GM21423 (cell line): ENCODE measurements around the gene CCDC148.

ENCODE experiments used
- ATAC-seq: cut with Tn5 transposase; IDR thresholded peaks from one replicate; pipeline ENCODE4 v1.9.1; 2021; ENCODE audit warnings: mild to moderate bottlenecking, moderate library complexity; ENCODE audit not compliant: unreplicated experiment

Gene CCDC148

GRCh38 chr2:158305501-158305900, 151.1 kb downstream of the CCDC148 start:
- ATAC-seq = no peak

GRCh38 chr2:158300394-158300793, 156.2 kb downstream of the CCDC148 start:
- ATAC-seq = no peak

GRCh38 chr2:158297606-158298005, 158.9 kb downstream of the CCDC148 start:
- ATAC-seq = no peak

- no peak for ATAC-seq
Measured at GRCh38 chr2:158297120-158297519, 159.4 kb downstream of the CCDC148 start.

GRCh38 chr2:158293722-158294121, 162.8 kb downstream of the CCDC148 start:
- ATAC-seq = no peak

- no peak for ATAC-seq
Measured at GRCh38 chr2:158291544-158292180, 164.9 kb downstream of the CCDC148 start.

GRCh38 chr2:158290225-158290624, 166.3 kb downstream of the CCDC148 start:
- ATAC-seq = no peak

- ATAC-seq = no peak
Measured at GRCh38 chr2:158276619-158277471, 179.7 kb downstream of the CCDC148 start.

GRCh38 chr2:158273791-158274190, 182.8 kb downstream of the CCDC148 start:
- no peak for ATAC-seq

- no peak for ATAC-seq
Measured at GRCh38 chr2:158270536-158270935, 186.0 kb downstream of the CCDC148 start.

- ATAC-seq = no peak
Measured at GRCh38 chr2:158269143-158269542, 187.4 kb downstream of the CCDC148 start.

- ATAC-seq = no peak
Measured at GRCh38 chr2:158266111-158266510, 190.4 kb downstream of the CCDC148 start.

GRCh38 chr2:158255257-158255656, 201.3 kb downstream of the CCDC148 start:
- no peak for ATAC-seq

- ATAC-seq = no peak
Measured at GRCh38 chr2:158253170-158253569, 203.4 kb downstream of the CCDC148 start.

GRCh38 chr2:158251356-158251755, 205.2 kb downstream of the CCDC148 start:
- ATAC-seq = no peak

GRCh38 chr2:158243392-158243791, 213.2 kb downstream of the CCDC148 start:
- ATAC-seq = no peak

GRCh38 chr2:158242280-158242679, 214.3 kb downstream of the CCDC148 start:
- no peak for ATAC-seq

GRCh38 chr2:158240975-158241374, 215.6 kb downstream of the CCDC148 start:
- ATAC-seq = no peak

GRCh38 chr2:158239271-158239670, 217.3 kb downstream of the CCDC148 start:
- ATAC-seq = no peak

GRCh38 chr2:158234497-158234896, 222.1 kb downstream of the CCDC148 start:
- no peak for ATAC-seq

- no peak for ATAC-seq
Measured at GRCh38 chr2:158232476-158232875, 224.1 kb downstream of the CCDC148 start.

GRCh38 chr2:158228943-158229508, 227.5 kb downstream of the CCDC148 start:
- no peak for ATAC-seq
